Motor neuron (in vitro differentiated cells): ENCODE results near the gene GRK1. TPM values are rescaled to one million over a fixed set of nuclear protein-coding genes. Genes with fewer than 3 reads are reported as not detected.
A peak's percentile ranks its signal among the peaks of the same experiment; 100 is the strongest.

Experiments
- ATAC-seq, 8 experiments: fragments of 200-7000 bp; cut with Tn5 transposase; replicated peaks in 6 of 8; 2 replicates each; pipeline ENCODE4 v1.8.0; 2021; ENCODE audit warnings: mild to moderate bottlenecking in 8 of 8, moderate library complexity in 8 of 8
- H3K27ac ChIP-seq, 2 donors: fragments of 250-450 bp; sonication (Bioruptor Pico); 2 replicates each; pipeline ENCODE4 v1.9.0; 2021; ENCODE audit warnings: antibody characterized with exemption in 2 of 2, mild to moderate bottlenecking in 2 of 2, moderate library complexity in 1 of 2
- H3K4me1 ChIP-seq, 2 donors: fragments of 250-450 bp; sonication (Bioruptor Pico); replicated peaks in 1 of 2; 2 replicates each; pipeline ENCODE4 v1.6.1; 2021; ENCODE audit warnings: antibody characterized with exemption in 2 of 2, mild to moderate bottlenecking in 2 of 2, moderate library complexity in 1 of 2
- H3K4me3 ChIP-seq, 5 donors: fragments of 250-450 bp; sonication (Bioruptor Pico); 2 replicates each; pipeline ENCODE4 v1.9.0; 2021; ENCODE audit warnings: antibody characterized with exemption in 5 of 5, mild to moderate bottlenecking in 5 of 5, moderate library complexity in 4 of 5
- WGBS, 10 experiments: fragments of 450-650 bp; shearing (Covaris generic); methylation state at CpG; one replicate each; pipeline ENCODE4 v1.0.0; 2022; 5-methylcytosine and 5-hydroxymethylcytosine counted together
- in situ Hi-C, 9 experiments: fragments of 400-800 bp; cut with MboI; loops; one replicate each; pipeline ENCODE4 v1.15.0; 2021; ENCODE audit warnings: low sequenced_read_pairs in 9 of 9, low pct_unique_long_range_greater_than_20kb in 2 of 9; ENCODE audit not compliant: unreplicated experiment in 9 of 9
- total RNA-seq, 8 experiments: library from RNA; unstranded; fragments of 300-600 nt; gene quantifications; 2 replicates each; pipeline versions ENCODE4 v1.2.3 to v1.2.4, GENCODE V29; 2022

The GRK1 gene
- total RNA-seq, 8 experiments from 2014 or later, result under 0.01 to 1.1 (median 0.38) TPM; not detected in 1

DNA sequence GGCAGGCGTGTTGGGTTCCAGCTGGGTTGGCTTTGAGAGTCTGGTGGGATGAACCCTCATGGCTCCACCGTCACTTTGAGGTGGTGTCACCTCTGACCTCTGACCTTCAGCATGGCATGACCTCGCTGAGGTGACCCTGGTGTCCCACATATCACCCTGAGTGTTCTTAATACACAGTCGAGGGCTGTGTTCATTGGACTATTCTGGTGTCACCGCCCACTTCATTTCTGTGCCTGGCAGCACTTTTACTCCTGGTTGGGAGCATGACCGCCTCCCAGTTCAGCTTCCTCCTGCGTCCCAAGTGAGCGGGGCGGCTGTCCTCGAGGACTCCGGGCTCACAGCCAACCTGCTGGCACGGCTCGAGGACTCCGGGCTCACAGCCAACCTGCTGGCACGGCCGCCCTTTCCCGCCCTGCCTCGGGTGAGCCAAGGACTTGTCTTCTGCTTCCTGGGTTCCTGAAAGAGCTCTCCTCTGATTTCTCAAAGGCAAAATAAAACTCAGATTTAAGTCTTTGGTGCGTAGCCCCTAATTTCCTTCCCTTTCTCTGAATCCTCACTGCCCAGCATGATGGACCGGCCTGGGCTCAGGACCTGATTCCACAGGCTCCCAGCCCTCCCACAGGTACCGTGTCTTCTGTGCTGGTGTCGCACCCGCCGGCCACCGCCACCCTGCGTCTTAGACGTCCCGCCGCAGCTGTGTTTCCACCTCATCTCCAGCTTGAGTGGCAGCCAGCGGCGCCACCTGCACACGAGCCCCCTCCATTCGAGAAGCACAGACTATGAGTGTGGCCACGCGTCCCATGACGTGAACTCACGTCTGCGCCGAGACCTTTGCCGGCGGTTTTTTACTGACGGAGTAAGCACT lies 19.4 kb upstream of the GRK1 start:
- no peak overlapping the region for H3K4me3 ChIP-seq
- 0 to 100% (median 93%) methylated on average over 1 to 22 of the region's 42 CpGs; no CpG with 5 or more reads in 4 of the 10 experiments for WGBS, 10 experiments
- H3K4me1 ChIP-seq, result no peaks in the 10 kb centered on the region
- ATAC-seq, result peak in 6 of 8 experiments; percentile 50 to 80 (median 58)
- in situ Hi-C loops, result no loop called here
- H3K27ac ChIP-seq, result no peak overlapping the region

DNA sequence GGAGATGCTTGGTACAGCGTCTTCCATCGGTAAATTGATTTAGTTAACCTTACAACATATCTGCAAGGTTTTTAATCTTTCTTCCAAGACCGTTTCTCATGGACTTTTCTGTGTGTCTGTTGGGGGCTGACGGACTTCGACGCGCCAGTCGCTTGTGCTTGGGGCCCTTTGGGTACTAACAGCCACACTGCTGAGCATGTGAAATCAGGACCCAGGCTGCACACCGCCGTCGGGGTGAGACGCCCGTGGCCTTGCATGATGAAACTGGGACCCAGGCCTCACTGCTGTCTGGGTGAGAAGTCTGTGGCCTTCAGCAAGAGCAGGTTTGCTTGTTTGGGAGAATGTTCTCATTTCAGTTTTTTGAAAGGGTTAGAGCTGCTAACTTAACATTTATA lies 18.8 kb upstream of the GRK1 start:
- Histone ChIP-seq H3K27ac (no peak overlapping the region), H3K4me3 (no peak overlapping the region), H3K4me1 (peaks cover 0 to 2% of the 10 kb centered on the region in 2 donors)
- in situ Hi-C loops, result no loop called here
- 88 to 100% (median 97%) methylated on average over 1 to 10 of the region's 13 CpGs; no CpG with 5 or more reads in 5 of the 10 experiments for WGBS, 10 experiments
- ATAC-seq, result no peak

DNA sequence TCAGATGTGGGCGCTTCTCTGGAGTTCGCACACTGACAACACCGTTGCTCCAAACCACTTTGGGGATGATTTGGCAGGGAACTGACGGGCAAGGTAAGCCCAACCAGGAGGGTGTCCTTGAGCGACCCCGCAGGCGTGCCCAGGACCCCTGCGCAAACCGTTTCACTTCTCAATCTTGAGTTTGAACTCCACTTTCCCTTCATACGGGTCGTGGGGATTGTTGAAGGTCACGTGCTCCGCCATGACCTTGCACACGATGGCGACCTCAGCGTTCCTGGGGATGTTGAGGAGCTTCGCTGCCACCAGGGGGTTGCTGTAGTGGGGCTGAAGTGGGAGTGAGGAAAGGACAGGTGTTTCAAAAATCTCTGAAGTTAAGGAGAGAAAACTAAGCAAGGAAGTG lies 17.8 kb upstream of the GRK1 start:
- Histone ChIP-seq H3K4me3 (no peak overlapping the region), H3K4me1 (peaks cover 0 to 11% of the 10 kb centered on the region in 2 donors), H3K27ac (no peak overlapping the region)
- WGBS, 10 experiments, result 61 to 100% (median 87%) methylated on average over 1 to 15 of the region's 17 CpGs; no CpG with 5 or more reads in 3 of the 10 experiments
- ATAC-seq, result no peak
- in situ Hi-C loops, result no loop called here

DNA sequence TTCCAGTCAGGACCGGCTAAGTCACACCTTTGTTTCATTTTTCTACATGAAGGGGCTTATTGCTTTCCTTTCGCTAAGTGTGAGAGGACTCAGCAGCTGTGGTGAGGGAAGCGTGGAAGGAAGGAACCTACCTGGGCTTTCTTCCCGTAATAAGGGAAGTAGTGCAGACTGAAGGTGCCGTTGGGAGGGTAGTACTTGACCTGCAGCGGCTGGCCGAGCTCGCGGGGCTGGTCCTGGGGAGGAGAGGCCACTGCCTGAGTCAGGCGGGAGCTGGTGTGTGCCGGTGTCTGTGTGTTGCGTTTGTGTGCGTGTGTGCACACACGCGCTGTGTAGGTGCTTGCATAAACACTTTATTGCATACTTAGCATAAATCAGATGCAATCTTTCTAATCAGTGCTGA lies 16.7 kb upstream of the GRK1 start:
- in situ Hi-C loops, result no loop called here
- Histone ChIP-seq H3K4me3 (no peak overlapping the region), H3K4me1 (peaks cover 0 to 11% of the 10 kb centered on the region in 2 donors), H3K27ac (no peak overlapping the region)
- ATAC-seq, result peak in 2 of 8 experiments; percentile 8 to 42
- 84 to 100% (median 90%) methylated on average over 1 to 11 of the region's 15 CpGs; no CpG with 5 or more reads in 2 of the 10 experiments for WGBS, 10 experiments

DNA sequence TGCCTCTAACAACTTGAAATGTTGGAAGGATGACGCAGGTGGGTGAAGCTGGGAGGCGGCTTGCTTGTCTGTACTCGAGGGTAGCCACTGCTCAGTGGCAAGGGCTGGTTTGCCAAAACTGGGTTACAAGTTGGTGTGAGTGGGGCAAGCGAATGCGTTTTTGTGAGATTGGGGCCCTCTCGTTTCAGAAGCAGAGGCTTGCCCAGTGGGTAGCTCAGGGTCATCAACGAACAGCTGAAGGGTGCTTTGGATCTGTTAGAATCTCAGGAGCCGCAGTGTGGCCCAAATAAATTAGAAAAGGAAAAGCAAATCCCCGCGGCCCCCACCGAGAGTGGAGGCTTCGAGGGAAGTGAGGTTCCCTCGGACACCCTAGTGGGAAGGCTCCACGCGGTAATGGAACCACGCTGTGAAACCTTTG lies 16.3 kb upstream of the GRK1 start:
- no peak for ATAC-seq
- 84 to 100% (median 92%) methylated on average over 5 to 13 of the region's 16 CpGs for WGBS, 10 experiments
- H3K4me1 ChIP-seq, result peaks cover 0 to 11% of the 10 kb centered on the region in 2 donors
- no peak overlapping the region for H3K4me3 ChIP-seq
- no peak overlapping the region for H3K27ac ChIP-seq
- in situ Hi-C loops, result no loop called here

DNA sequence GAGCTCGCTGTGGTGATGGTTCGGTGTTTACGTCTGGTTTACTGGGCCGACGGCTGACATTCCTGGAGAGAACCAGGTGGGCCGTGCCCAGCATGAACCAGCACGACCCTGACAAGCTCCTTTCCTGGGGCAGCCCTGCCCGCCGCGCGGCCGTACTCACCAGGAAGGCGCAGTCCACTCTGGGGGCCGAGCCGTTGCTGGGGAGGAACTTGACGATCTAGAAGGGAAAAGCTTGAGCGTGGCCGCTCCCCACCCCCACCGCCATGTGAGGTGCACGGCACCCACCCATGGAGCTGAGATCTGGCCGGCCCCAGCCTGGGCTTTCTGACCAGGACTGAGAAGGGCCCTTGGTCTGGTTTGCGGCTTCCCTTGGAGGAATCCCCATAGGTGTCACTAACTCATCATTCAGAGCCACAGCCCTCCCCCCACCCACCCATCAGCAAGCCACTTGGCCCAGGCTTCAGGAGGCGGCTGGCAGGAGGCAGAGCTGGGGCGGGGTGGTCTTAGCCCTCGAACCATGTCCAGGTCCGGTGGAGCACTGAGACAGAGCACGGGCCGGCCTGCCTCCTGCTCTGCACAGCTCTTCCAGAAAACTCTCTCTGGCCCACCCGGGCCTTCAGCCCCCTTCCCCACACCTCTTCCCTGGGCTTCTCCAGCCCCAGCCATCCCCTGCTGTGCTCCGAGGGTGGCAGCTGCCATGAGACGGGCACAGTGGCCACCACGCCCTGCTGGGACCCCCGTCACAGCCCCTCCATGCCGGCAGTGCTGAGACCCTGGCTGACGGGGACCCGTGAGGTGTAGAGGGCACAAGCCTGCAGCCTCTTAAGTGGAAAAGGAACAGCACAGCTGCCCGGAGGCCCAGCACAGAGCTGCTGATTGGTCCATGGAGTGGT lies 15.3 kb upstream of the GRK1 start:
- Histone ChIP-seq H3K27ac (no peak overlapping the region), H3K4me1 (peaks cover 0 to 11% of the 10 kb centered on the region in 2 donors), H3K4me3 (no peak overlapping the region)
- WGBS, 10 experiments, result 80 to 100% (median 86%) methylated on average over 1 to 15 of the region's 37 CpGs; no CpG with 5 or more reads in 5 of the 10 experiments
- no peak for ATAC-seq
- in situ Hi-C loops, result no loop called here

DNA sequence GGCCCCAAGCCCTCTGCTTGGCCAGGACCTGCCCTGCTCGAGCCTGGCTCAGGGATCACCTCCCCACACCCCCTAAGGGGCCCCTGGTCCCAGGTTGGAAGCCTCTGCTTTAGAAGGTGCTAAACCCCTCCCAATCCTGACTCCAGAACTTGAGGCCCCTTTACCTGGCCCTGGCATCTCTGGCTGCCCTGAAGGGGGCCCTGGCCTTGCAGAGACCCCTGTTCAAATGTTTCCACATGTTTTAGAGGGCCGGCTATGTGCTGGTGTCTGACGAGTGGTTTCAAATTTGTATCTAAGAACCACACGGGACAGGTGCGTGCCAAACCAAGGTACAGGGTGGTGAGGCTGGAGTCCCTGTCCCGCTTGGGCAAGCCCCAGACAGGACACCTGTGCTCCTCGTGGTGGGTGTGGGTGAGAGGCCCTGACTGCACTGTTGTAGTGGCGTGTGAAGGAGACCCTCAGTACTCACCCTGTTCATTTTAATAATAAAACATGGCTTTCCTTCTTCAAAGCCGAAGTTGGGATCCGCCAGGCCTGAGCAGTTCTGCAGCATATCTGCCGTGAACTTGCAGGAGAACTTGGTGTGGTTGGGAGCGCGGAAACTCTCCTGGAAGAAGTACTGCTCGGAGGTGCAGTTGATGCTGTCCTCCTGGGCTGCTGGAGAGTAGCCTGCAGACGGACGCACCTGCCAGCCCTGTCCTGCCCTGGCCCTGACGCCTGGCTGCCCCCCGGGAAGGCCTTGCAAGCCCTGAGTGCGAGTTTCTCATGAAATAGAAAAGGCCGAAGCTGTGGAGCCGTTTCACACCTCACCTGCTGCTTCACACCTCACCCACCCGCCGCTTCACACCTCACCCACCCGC lies 14.4 kb upstream of the GRK1 start:
- Histone ChIP-seq H3K4me3 (no peak overlapping the region), H3K4me1 (peaks cover 0 to 11% of the 10 kb centered on the region in 2 donors), H3K27ac (no peak overlapping the region)
- in situ Hi-C loops, result no loop called here
- no peak for ATAC-seq
- 63 to 100% (median 90%) methylated on average over 1 to 5 of the region's 24 CpGs; no CpG with 5 or more reads in 7 of the 10 experiments for WGBS, 10 experiments

DNA sequence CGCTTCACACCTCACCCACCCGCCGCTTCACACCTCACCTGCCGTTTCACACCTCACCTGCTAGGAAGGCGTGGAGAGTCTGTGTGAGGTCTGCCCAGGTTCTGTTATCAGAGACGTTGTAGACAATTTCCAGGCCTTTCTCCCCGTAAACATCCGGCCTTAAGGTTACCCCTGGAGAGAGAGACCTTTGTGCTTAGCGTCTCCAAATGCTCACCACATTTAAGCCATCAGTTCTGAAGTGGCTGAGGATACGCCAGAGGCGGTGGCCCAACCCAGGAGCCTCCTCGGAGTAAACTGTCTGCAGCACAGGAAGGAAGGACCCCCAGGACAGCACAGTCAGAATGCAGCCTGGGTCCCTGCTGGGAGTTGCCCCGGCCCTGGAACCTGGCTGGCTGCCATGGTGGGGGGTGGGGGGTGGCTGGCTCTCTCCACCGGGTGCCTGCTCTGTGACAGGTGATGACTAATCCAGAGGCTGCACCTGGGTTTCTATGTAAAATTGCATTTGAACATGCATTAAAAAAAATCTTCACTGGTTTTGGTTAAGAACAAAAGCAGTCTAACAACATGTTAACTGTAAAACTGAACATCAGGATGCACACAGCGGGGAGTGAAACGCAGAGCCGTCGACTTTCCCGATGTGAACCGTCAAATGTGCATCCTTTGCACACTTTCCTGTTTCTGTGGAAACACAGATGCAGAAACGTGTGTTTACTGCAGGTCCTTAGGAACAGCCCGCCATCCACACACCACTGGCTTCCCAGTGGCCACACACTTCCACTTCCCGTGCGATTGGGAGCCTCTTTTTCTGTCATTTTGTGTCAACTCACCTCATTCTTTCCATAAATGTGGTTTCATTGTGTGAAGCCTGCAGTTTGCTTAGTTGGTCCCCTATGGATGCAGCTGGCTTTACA lies 13.5 kb upstream of the GRK1 start:
- Histone ChIP-seq H3K4me1 (peaks cover 0 to 11% of the 10 kb centered on the region in 2 donors), H3K27ac (no peak overlapping the region), H3K4me3 (no peak overlapping the region)
- ATAC-seq, result peak in 2 of 8 experiments; percentile 38 to 52
- 6 to 83% (median 71%) methylated on average over 2 to 11 of the region's 24 CpGs; no CpG with 5 or more reads in 1 of the 10 experiments for WGBS, 10 experiments
- in situ Hi-C loops, result no loop called here

DNA sequence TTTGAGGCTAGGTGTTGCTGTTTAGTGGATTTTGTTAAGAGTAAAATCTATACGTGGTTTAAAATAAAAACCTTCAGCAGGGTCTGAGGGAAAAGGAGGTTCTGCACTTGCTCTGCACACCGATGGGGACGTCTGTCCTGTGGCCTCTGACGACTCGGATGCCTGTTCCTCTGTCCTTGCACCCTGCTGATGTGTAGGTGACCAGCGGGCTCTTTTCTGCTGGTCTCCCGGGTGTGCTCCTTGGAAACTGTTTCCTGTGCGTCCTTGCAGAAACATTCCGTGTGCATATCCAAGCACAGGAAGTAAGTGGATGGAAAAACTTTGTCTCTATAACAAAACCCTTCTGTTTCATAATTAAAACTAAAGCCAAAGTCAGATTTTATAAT lies 12.9 kb upstream of the GRK1 start:
- Histone ChIP-seq H3K27ac (no peak overlapping the region), H3K4me1 (peaks cover 0 to 11% of the 10 kb centered on the region in 2 donors), H3K4me3 (no peak overlapping the region)
- WGBS, 10 experiments, result 30 to 83% (median 63%) methylated on average over 1 to 9 of the region's 9 CpGs; no CpG with 5 or more reads in 4 of the 10 experiments
- ATAC-seq, result peak in 1 of 8 experiments; percentile 63
- in situ Hi-C loops, result no loop called here

DNA sequence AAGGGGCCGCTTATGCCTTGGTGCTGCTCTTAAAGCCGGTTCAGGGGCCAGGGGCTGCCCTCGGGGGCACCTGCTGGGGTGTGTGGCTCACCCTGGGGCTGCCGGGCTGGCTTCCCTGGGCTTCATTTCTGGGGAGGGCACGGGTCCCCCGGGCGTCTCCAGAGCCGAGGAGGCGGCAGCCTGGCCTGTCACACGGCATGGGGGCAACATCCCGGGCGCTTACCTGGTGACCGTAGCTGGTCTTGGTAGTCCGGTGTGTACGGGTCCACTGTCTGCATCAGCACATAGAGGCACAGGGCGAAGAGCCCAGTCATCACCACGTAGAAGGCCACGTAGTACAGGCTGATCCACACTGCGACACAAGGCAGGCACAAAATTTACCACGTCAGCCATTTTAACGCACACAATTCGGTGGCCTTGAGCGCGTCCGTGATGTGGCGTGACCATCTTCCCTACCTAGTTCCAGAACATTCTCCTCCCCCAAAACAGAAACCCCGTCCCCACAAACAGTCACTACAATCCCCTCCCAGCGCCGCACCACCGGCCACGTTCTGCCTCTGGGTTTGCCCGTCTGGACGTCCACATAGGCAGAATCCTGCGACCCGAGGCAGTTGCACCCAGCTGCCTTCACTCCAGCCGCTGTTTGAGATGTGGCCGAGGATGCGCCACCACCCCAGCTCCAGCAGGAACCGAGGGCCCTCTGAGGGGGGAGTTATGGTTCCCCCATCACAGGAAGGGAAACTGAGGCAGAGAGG lies 12.3 kb upstream of the GRK1 start:
- 0 to 87% (median 82%) methylated on average over 1 to 3 of the region's 39 CpGs; no CpG with 5 or more reads in 6 of the 10 experiments for WGBS, 10 experiments
- in situ Hi-C loops, result no loop called here
- ATAC-seq, result no peak
- no peak overlapping the region for H3K4me3 ChIP-seq
- peaks cover 0 to 11% of the 10 kb centered on the region in 2 donors for H3K4me1 ChIP-seq
- H3K27ac ChIP-seq, result no peak overlapping the region
